Uterus (tissue), 2 donors: Measurements from ENCODE around the gene KCNN3.

Experiments
- CTCF ChIP-seq, 4 experiments: fragments of 200-600 bp in 2 of 4; fragments of 450-650 bp in 2 of 4; sonication (generic) in 2 of 4; IDR thresholded peaks; one replicate each; pipeline ENCODE4 v1.5.1; 2016 to 2019; ENCODE audit warnings: antibody characterized with exemption in 4 of 4, mild to moderate bottlenecking in 2 of 4, moderate library complexity in 1 of 4
- POLR2A ChIP-seq, 2 donors: fragments of 450-650 bp; IDR thresholded peaks; one replicate each; pipeline ENCODE4 v1.6.1; 2016; ENCODE audit warnings: antibody characterized with exemption in 2 of 2, mild to moderate bottlenecking in 1 of 2, moderate library complexity in 1 of 2

- TF ChIP-seq POLR2A (IDR thresholded peaks at IDR 0.05) (no peak), CTCF (IDR thresholded peaks at IDR 0.05) (no peak)
These were observed 155.4 kb downstream of the KCNN3 start for GRCh38 chr1:154714638-154715037.
